GM12875 (cell line): Measurements from ENCODE around the gene CENPC.
"Not testable (repeated sequence)": the region's sequence is repeated elsewhere in the genome, so short reads cannot be mapped to it uniquely, and the experiment has no call there.

Experiments used
- H3K4me3 ChIP-seq: one replicate; pipeline ENCODE4 v1.5.1; 2011; ENCODE audit warnings: low read depth, low read length, control low read depth
- CTCF ChIP-seq: IDR thresholded peaks from 2 replicates; pipeline ENCODE4 v1.5.1; 2011; ENCODE audit warnings: low read depth, mild to moderate bottlenecking, control low read depth, inconsistent platforms, low read length, moderate library complexity, borderline replicate concordance; ENCODE audit not compliant: insufficient read depth

Gene CENPC

DNA sequence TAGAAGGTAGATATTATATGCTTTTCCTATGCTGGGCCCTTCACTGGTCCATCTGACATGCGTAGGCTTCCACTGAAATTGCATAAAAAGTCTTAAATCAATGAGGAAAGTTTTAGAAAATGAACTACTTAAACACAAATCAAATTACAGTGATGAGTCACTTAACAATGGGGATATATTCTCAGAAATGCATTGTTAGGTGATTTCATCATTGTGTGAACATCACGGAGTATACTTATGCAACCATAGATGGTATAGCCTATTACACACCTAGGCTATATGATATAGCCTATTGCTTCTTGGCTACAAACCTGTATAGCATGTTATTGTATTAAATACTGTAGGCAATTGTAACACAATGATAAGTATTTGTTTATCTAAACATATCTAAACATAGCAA lies 23.5 kb upstream of the CENPC start:
- no peak overlapping the region for H3K4me3 ChIP-seq
- TF ChIP-seq CTCF, result no peak

DNA sequence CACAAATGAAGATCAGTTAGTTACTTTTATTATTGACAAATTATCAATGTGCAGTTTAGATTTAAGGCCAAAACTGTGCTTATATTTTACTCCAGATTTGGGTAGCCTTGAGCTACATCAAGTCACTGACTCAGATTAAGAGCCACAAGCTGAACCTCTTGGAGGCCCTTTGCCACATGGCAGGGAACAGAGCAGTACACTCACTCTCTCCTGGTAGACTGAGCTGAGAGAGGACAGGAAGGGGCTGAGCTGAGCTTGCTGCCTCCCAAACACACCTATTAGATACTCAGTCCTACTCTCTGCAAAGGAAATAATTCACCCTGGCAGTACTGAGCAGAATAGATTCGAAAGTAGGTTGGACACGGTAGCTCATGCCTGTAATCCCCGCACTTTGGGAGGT lies 21.0 kb upstream of the CENPC start:
- TF ChIP-seq CTCF, result no peak
- no peak overlapping the region for H3K4me3 ChIP-seq

DNA sequence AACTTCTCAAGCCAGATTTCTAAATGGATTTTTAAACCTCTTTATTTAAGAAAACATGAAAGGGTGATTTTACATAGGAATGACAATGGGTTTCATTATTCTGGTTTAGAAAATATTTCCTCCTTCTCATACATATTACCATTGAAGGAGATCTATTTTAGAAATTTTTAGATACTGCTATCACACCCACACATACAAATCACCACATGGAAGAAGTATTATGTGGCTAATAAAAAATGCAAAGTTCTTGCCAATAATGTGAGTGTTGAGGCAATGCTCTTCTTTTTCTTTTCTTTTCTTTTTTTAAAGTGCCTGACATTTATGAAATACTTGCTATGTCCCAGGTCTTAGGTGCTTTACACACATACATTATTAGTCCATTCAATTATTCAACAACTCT lies 20.0 kb upstream of the CENPC start:
- H3K4me3 ChIP-seq, result no peak overlapping the region
- TF ChIP-seq CTCF, result no peak

DNA sequence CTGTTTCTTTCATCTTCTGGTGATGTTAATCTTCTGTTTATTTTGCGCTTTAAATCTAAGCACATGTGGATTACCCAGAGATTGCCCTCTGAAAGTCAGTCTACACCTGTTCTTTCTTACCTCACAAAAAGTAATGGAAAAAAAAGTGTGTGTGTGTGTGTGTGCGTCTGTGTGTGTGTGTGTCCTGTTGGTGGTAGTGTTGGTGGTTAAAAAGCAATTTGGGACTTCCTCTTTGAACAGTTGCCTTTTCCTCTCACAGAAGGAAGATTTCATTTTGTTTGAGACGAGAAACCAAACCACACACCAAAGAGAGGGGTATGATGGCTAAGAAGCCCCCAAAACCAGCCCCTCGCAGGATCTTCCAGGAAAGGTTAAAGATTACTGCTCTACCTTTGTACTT lies 13.2 kb upstream of the CENPC start, which contains the start of gene STAP1:
Gene STAP1, plus strand, starts transcription at position 235 of the 400 bp plus-strand sequence. Its CDS starts 83 bp downstream, at position 318.
- TF ChIP-seq CTCF, result no peak
- peak within 1 kb of the TSS; percentile 53 for H3K4me3 ChIP-seq

GRCh38 chr4:67556436-67556835 lies 11.1 kb upstream of the CENPC start:
- TF ChIP-seq CTCF, result no peak
- H3K4me3 ChIP-seq, result no peak overlapping the region

DNA sequence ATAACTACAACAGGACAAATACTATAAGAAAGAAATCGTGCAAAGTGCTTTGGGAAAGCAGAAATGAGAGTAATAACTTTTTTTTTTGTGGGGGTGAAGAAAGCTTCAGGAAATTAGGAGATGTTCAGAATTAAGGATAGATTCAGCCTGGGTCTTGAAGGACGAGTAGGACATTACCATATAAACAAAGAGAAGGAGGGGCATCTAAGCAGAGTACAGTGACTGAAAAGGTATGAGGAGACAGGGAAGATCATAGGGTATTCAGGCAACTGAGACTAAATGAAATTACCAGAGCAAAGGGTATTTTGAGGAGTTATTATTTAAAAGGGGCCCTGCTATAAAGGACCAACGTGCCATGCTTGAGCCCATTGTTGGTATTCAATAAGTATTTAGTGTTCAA lies 10.1 kb upstream of the CENPC start:
- H3K4me3 ChIP-seq, result no peak overlapping the region
- TF ChIP-seq CTCF, result no peak

- TF ChIP-seq CTCF, result no peak
- no peak overlapping the region for H3K4me3 ChIP-seq
Observed at GRCh38 chr4:67554096-67554495, 8.8 kb upstream of the CENPC start.

DNA sequence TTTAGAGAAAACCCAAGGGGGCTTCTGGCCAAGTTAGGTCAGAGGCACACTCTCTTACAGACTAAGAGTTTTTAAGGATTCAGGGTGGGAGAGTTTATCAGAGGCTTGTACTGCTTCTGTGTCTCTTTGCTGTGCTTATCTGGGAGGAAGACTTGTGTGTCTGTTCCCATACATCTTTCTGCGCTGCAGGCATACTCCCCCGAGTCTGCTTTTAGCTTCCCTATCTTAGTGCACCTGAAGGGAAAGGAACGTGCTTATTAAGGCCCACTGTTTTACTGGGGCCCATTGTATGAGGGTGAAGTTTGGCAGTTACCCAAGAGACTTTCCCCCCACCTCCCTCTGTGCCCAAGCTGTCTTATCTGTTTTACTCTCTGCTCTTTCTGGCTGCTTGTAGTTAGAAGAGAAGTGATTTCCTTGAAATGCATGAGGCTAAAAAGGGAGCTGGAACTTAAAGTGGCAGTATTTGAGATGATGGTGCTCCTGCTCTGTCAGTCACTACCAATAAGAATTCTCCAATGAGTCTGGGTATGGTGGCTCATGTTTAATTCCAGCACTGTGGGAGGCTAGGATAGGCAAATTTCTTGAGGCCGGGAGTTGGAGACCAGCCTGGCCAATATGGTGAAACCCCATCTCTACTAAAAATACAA lies 7.0 kb upstream of the CENPC start:
- H3K4me3 ChIP-seq, result not testable (repeated sequence)
